Endothelial cell of umbilical vein (primary cell): ENCODE measurements around the gene RSRC1.

Experiments used
- CTCF ChIP-seq, 2 donors: IDR thresholded peaks; 1 replicate in 1 of 2; 2 replicates in 1 of 2; pipeline ENCODE4 v1.5.1; 2011; ENCODE audit warnings: low read length in 2 of 2, mild to moderate bottlenecking in 2 of 2, moderate library complexity in 2 of 2, control low read depth in 1 of 2, inconsistent platforms in 1 of 2, low read depth in 1 of 2; ENCODE audit not compliant: insufficient read depth in 1 of 2; ENCODE audit errors: extremely low read depth in 1 of 2
- EZH2 ChIP-seq: IDR thresholded peaks from 2 replicates; pipeline ENCODE4 v1.6.1; 2012; ENCODE audit warnings: borderline replicate concordance, low read depth, mild to moderate bottlenecking, moderate library complexity, low read length, inconsistent platforms; ENCODE audit not compliant: severe bottlenecking
- FOS ChIP-seq: IDR thresholded peaks from 2 replicates; pipeline ENCODE4 v1.6.1; 2011; ENCODE audit warnings: mild to moderate bottlenecking, low read length, moderate library complexity, borderline replicate concordance; ENCODE audit not compliant: insufficient read depth
- JUN ChIP-seq: IDR thresholded peaks from 2 replicates; pipeline ENCODE4 v1.6.1; 2011; ENCODE audit warnings: borderline replicate concordance, low read depth; ENCODE audit not compliant: insufficient read length, insufficient read depth
- MAX ChIP-seq: IDR thresholded peaks from 2 replicates; pipeline ENCODE4 v1.6.1; 2011; ENCODE audit not compliant: insufficient read depth, insufficient read length
- MYC ChIP-seq: IDR thresholded peaks from one replicate; pipeline ENCODE4 v1.6.1; 2011; ENCODE audit warnings: mild to moderate bottlenecking, low read depth, low read length
- POLR2A ChIP-seq: IDR thresholded peaks from 2 replicates; pipeline ENCODE4 v1.6.1; 2012; ENCODE audit warnings: low read depth, mild to moderate bottlenecking, control low read depth, low read length
- POLR2AphosphoS5 ChIP-seq: IDR thresholded peaks from 2 replicates; pipeline ENCODE4 v1.6.1; 2012; ENCODE audit warnings: low read depth, mild to moderate bottlenecking, control low read depth, low read length, moderate library complexity; ENCODE audit not compliant: insufficient read depth

GRCh38 chr3:158295771-158296170 is 185.9 kb downstream of the RSRC1 start:
- TF ChIP-seq EZH2, result no peak
- TF ChIP-seq CTCF (IDR thresholded peaks at IDR 0.05; ENCODE audit: extremely low read depth in 1 of 2, insufficient read depth in 1 of 2, low read depth in 1 of 2, low read length in 2 of 2), result no peak
- TF ChIP-seq POLR2A, result no peak
- no peak for TF ChIP-seq POLR2AphosphoS5
- no peak for TF ChIP-seq MYC
- no peak for TF ChIP-seq MAX
- TF ChIP-seq JUN, result no peak
- TF ChIP-seq FOS, result no peak
